ENCODE measurements around the gene SMKR1. TPM values are rescaled to one million over a fixed set of nuclear protein-coding genes. Genes with fewer than 3 reads are reported as not detected.
A peak's percentile ranks its signal among the peaks of the same experiment; 100 is the strongest.
"Not testable (repeated sequence)": the region's sequence is repeated elsewhere in the genome, so short reads cannot be mapped to it uniquely, and the experiment has no call there.

The SMKR1 gene
- total RNA-seq, 1 donor: 0.72 TPM

GRCh38 chr7:129480674-129481363, 21.5 kb upstream of the SMKR1 start:
- no peaks in the 10 kb centered on the region for H3K4me1 ChIP-seq (ENCODE audit: insufficient read depth, low read length)
- H3K36me3 ChIP-seq (ENCODE audit: insufficient read depth, low read length): no peaks in the 10 kb centered on the region
- H3K4me3 ChIP-seq (ENCODE audit: insufficient read depth, low read length): no peak overlapping the region
- H3K27me3 ChIP-seq (ENCODE audit: insufficient read depth, low read length): no peaks in the 10 kb centered on the region
- TF ChIP-seq CTCF (IDR thresholded peaks at IDR 0.05; ENCODE audit: extremely low read depth, low read depth, low read length): no peak
- H3K4me2 ChIP-seq (ENCODE audit: insufficient read depth, low read length): no peak overlapping the region
- H3K79me2 ChIP-seq (ENCODE audit: insufficient read depth, low read length): no peaks in the 10 kb centered on the region
- no peaks in the 10 kb centered on the region for H3K9me3 ChIP-seq (ENCODE audit: low read depth, low read length)
- no peaks in the 10 kb centered on the region for H4K20me1 ChIP-seq (ENCODE audit: insufficient read depth, low read length)
- no peak overlapping the region for H3K27ac ChIP-seq (ENCODE audit: low read depth, low read length)
- no peak for DNase-seq (ENCODE audit: insufficient read length, low spot score, missing footprints)
- no peak overlapping the region for H2AFZ ChIP-seq (ENCODE audit: low read length)

GRCh38 chr7:129481376-129481775, 21.0 kb upstream of the SMKR1 start:
- not testable (repeated sequence) for H4K20me1 ChIP-seq (ENCODE audit: insufficient read depth, low read length); H3K4me2 ChIP-seq (ENCODE audit: insufficient read depth, low read length); H3K27ac ChIP-seq (ENCODE audit: low read depth, low read length); H3K27me3 ChIP-seq (ENCODE audit: insufficient read depth, low read length); H3K4me1 ChIP-seq (ENCODE audit: insufficient read depth, low read length); H3K4me3 ChIP-seq (ENCODE audit: insufficient read depth, low read length); H3K79me2 ChIP-seq (ENCODE audit: insufficient read depth, low read length); DNase-seq (ENCODE audit: insufficient read length, low spot score, missing footprints); H2AFZ ChIP-seq (ENCODE audit: low read length); H3K36me3 ChIP-seq (ENCODE audit: insufficient read depth, low read length); H3K9me3 ChIP-seq (ENCODE audit: low read depth, low read length)

- Histone ChIP-seq H3K36me3 (ENCODE audit: insufficient read depth, low read length) (no peaks in the 10 kb centered on the region), H3K27ac (ENCODE audit: low read depth, low read length) (no peak overlapping the region), H3K9me3 (ENCODE audit: low read depth, low read length) (no peaks in the 10 kb centered on the region), H4K20me1 (ENCODE audit: insufficient read depth, low read length) (no peaks in the 10 kb centered on the region), H3K4me2 (ENCODE audit: insufficient read depth, low read length) (no peak overlapping the region), H3K4me3 (ENCODE audit: insufficient read depth, low read length) (no peak overlapping the region), H3K4me1 (ENCODE audit: insufficient read depth, low read length) (no peaks in the 10 kb centered on the region), H3K79me2 (ENCODE audit: insufficient read depth, low read length) (no peaks in the 10 kb centered on the region), H3K27me3 (ENCODE audit: insufficient read depth, low read length) (no peaks in the 10 kb centered on the region), H2AFZ (ENCODE audit: low read length) (no peak overlapping the region)
- no peak for DNase-seq (ENCODE audit: insufficient read length, low spot score, missing footprints)
- no peak for TF ChIP-seq CTCF (IDR thresholded peaks at IDR 0.05; ENCODE audit: extremely low read depth, low read depth, low read length)
These were observed 19.6 kb upstream of the SMKR1 start for GRCh38 chr7:129482781-129483180.

GRCh38 chr7:129489491-129489890, 12.8 kb upstream of the SMKR1 start:
- no peak for TF ChIP-seq CTCF (IDR thresholded peaks at IDR 0.05; ENCODE audit: extremely low read depth, low read depth, low read length)
- no peak overlapping the region for H3K4me3 ChIP-seq (ENCODE audit: insufficient read depth, low read length)
- H3K27ac ChIP-seq (ENCODE audit: low read depth, low read length): peak overlapping the region; percentile 75
- H3K27me3 ChIP-seq (ENCODE audit: insufficient read depth, low read length): no peaks in the 10 kb centered on the region
- no peaks in the 10 kb centered on the region for H3K9me3 ChIP-seq (ENCODE audit: low read depth, low read length)
- H3K79me2 ChIP-seq (ENCODE audit: insufficient read depth, low read length): no peaks in the 10 kb centered on the region
- peak; percentile 74 for DNase-seq (ENCODE audit: insufficient read length, low spot score, missing footprints)
- H2AFZ ChIP-seq (ENCODE audit: low read length): peak overlapping the region; percentile 11
- H3K4me2 ChIP-seq (ENCODE audit: insufficient read depth, low read length): peak overlapping the region; percentile 47
- H3K36me3 ChIP-seq (ENCODE audit: insufficient read depth, low read length): no peaks in the 10 kb centered on the region
- peaks cover 29% of the 10 kb centered on the region for H3K4me1 ChIP-seq (ENCODE audit: insufficient read depth, low read length)
- no peaks in the 10 kb centered on the region for H4K20me1 ChIP-seq (ENCODE audit: insufficient read depth, low read length)
